GM12878 (cell line): Measurements from ENCODE around the gene SLC2A4. TPM values are rescaled to one million over a fixed set of nuclear protein-coding genes. Genes with fewer than 3 reads are reported as not detected.

ENCODE experiments used
- BACH1 ChIP-seq: fragments of 450-650 bp; IDR thresholded peaks from 2 replicates; pipeline ENCODE4 v1.6.1; 2017; ENCODE audit warnings: mild to moderate bottlenecking, borderline replicate concordance
- BHLHE40 ChIP-seq, 2 experiments: fragments of 450-650 bp in 1 of 2; IDR thresholded peaks; 2 replicates each; pipeline ENCODE4 v1.6.1; 2011 to 2017; ENCODE audit warnings: low read depth in 2 of 2, borderline replicate concordance in 1 of 2, improper control_type of control experiment in 1 of 2, low read length in 1 of 2, mild to moderate bottlenecking in 1 of 2
- BMI1 ChIP-seq: fragments of 450-650 bp; IDR thresholded peaks from 2 replicates; pipeline ENCODE4 v1.6.1; 2016; ENCODE audit warnings: mild to moderate bottlenecking, moderate library complexity, borderline replicate concordance
- CBFB ChIP-seq: IDR thresholded peaks from 2 replicates; pipeline ENCODE4 v1.6.1; 2016; ENCODE audit warnings: antibody characterized with exemption, low read depth
- CBX5 ChIP-seq: sonication (generic); IDR thresholded peaks from 2 replicates; pipeline ENCODE4 v1.6.1; 2016; ENCODE audit warnings: low read depth, moderate library complexity, mild to moderate bottlenecking, inconsistent platforms
- EZH2 ChIP-seq: IDR thresholded peaks from 2 replicates; pipeline ENCODE4 v1.6.1; 2012; ENCODE audit warnings: low read depth, mild to moderate bottlenecking, control low read depth, inconsistent platforms, low read length, borderline replicate concordance; ENCODE audit not compliant: control insufficient read depth
- HCFC1 ChIP-seq: fragments of 150-350 bp; IDR thresholded peaks from 2 replicates; pipeline ENCODE4 v1.6.1; 2014; ENCODE audit warnings: low read length
- HDGF ChIP-seq: fragments of 450-650 bp; IDR thresholded peaks from 2 replicates; pipeline ENCODE4 v1.6.1; 2016; ENCODE audit warnings: antibody characterized with exemption
- IKZF1 ChIP-seq: fragments of 450-650 bp; conservative IDR thresholded peaks from 2 replicates; pipeline ENCODE4 v1.6.1; 2017; ENCODE audit warnings: antibody characterized with exemption, mild to moderate bottlenecking
- MTA2 ChIP-seq: fragments of 450-650 bp; IDR thresholded peaks from 2 replicates; pipeline ENCODE4 v1.6.1; 2016; ENCODE audit warnings: low read depth, mild to moderate bottlenecking, moderate library complexity
- MXI1 ChIP-seq: fragments of 150-350 bp; IDR thresholded peaks from 2 replicates; pipeline ENCODE4 v1.6.1; 2011; ENCODE audit warnings: low read depth, mild to moderate bottlenecking, inconsistent platforms, low read length, improper control_type of control experiment
- NFIC ChIP-seq: IDR thresholded peaks from 2 replicates; pipeline ENCODE4 v1.6.1; 2012; ENCODE audit warnings: low read depth, mild to moderate bottlenecking, inconsistent platforms, low read length, moderate library complexity
- NR2C1 ChIP-seq: fragments of 450-650 bp; IDR thresholded peaks from 2 replicates; pipeline ENCODE4 v1.6.1; 2017; ENCODE audit warnings: antibody characterized with exemption, mild to moderate bottlenecking, moderate library complexity
- POLR2AphosphoS5 ChIP-seq: IDR thresholded peaks from 2 replicates; pipeline ENCODE4 v1.6.1; 2011; ENCODE audit warnings: mild to moderate bottlenecking, low read length, inconsistent platforms
- RCOR1 ChIP-seq: conservative IDR thresholded peaks from 2 replicates; pipeline ENCODE4 v1.6.1; 2012; ENCODE audit warnings: low read depth, low read length, improper control_type of control experiment
- STAT1 ChIP-seq: fragments of 450-650 bp; conservative IDR thresholded peaks from 2 replicates; pipeline ENCODE4 v1.6.1; 2014; ENCODE audit warnings: antibody characterized with exemption, mild to moderate bottlenecking
- YY1 ChIP-seq: IDR thresholded peaks from 2 replicates; pipeline ENCODE4 v1.6.1; 2011; ENCODE audit warnings: low read depth, mild to moderate bottlenecking, low read length
- ZNF274 ChIP-seq: IDR thresholded peaks from one replicate; pipeline ENCODE4 v1.8.0; 2011; ENCODE audit not compliant: insufficient read length, insufficient read depth
- polyA plus RNA-seq, 11 experiments: library from polyadenylated mRNA; depleted of rRNA in 4 of 11; unstranded in 6 of 11; stranded (reverse) in 5 of 11; fragments of >200 nt; fragmentation: Nextera tagmentation in 4 of 11; fragmentation: Illumina TruSeq in 1 of 11; extraction: Ambion mirVana in 4 of 11; extraction: Trizol in 1 of 11; gene quantifications; 1 replicate in 1 of 11; 2 replicates in 10 of 11; pipeline versions ENCODE4 v1.2.1 to v1.2.3, GENCODE V29; 2011 to 2016; ENCODE audit warnings: inconsistent platforms in 2 of 11, missing spikeins in 2 of 11, low read depth in 1 of 11
- total RNA-seq, 4 experiments: library from RNA; depleted of rRNA in 3 of 4; stranded (reverse); fragments of >200 nt in 3 of 4; fragmentation: Illumina TruSeq in 1 of 4; extraction: Trizol in 1 of 4; gene quantifications; 2 replicates each; pipeline versions ENCODE4 v1.2.1 to v1.2.3, GENCODE V29; 2013 to 2021
- TF ChIP-seq, protein P1 (sequence below): IDR thresholded peaks from 2 replicates; pipeline ENCODE4 v1.6.1; 2012; ENCODE audit warnings: improper control_type of control experiment, low read depth, low read length; ENCODE audit not compliant: insufficient replicate concordance
- TF ChIP-seq, protein P2 (sequence below): fragments of 450-650 bp; IDR thresholded peaks from 2 replicates; pipeline ENCODE4 v1.6.1; 2014; ENCODE audit warnings: mild to moderate bottlenecking
- TF ChIP-seq, protein P3 (sequence below): fragments of 450-650 bp; formaldehyde crosslinking; IDR thresholded peaks from 2 replicates; pipeline ENCODE4 v1.4.0; 2020; ENCODE audit warnings: mild to moderate bottlenecking, moderate library complexity

The SLC2A4 gene
- total and polyA plus RNA-seq, 10 of the 15 experiments (the other 5 are each of a cell fraction or from before 2014, with no cell fraction given) = 0.03 to 0.23 (median 0.04) TPM; not detected in 4

DNA sequence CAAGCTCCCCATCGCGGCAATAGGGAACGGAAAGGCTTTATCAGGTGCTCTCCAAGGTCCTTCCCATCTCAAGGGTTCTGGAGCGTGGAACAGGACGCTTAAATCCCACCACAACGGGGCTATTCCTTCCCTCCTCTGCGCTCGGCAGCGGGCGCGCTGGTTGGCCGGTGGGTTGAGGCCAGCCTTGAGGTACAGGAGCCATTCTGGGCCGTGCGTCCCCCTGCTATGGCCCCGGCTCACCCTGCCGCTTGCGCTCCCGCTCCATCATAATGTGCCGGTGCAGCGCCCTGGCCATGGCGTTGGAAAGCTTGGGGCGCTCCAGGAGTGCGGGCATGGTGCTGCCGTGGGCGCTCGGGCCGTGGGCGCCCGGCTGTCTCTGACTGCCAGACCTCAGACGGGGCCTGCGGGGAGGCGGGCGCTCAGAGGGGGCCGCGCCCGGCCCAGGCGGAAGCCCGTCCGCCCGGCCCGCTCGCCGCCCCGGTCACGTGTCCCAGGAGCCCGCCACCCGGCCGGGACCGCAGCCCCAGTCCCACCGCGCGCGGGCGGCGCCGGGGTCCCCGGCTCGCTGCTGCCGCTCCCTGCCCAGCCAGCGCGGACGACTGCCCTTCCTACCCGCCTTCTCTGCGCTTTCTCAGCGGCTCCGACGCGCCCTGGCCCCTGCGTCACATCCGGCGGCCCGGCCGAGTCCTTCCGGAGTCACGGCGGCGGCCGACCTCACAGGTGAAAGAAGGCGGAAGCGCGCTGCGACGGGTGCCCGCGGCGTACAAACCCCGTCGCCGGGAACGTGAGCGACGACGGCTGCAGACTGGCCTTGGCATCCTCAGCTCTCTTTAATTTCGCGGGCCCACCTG is 33.4 kb downstream of the SLC2A4 start, which contains the start of gene GPS2 (continued):
- TF ChIP-seq, protein P1, sequence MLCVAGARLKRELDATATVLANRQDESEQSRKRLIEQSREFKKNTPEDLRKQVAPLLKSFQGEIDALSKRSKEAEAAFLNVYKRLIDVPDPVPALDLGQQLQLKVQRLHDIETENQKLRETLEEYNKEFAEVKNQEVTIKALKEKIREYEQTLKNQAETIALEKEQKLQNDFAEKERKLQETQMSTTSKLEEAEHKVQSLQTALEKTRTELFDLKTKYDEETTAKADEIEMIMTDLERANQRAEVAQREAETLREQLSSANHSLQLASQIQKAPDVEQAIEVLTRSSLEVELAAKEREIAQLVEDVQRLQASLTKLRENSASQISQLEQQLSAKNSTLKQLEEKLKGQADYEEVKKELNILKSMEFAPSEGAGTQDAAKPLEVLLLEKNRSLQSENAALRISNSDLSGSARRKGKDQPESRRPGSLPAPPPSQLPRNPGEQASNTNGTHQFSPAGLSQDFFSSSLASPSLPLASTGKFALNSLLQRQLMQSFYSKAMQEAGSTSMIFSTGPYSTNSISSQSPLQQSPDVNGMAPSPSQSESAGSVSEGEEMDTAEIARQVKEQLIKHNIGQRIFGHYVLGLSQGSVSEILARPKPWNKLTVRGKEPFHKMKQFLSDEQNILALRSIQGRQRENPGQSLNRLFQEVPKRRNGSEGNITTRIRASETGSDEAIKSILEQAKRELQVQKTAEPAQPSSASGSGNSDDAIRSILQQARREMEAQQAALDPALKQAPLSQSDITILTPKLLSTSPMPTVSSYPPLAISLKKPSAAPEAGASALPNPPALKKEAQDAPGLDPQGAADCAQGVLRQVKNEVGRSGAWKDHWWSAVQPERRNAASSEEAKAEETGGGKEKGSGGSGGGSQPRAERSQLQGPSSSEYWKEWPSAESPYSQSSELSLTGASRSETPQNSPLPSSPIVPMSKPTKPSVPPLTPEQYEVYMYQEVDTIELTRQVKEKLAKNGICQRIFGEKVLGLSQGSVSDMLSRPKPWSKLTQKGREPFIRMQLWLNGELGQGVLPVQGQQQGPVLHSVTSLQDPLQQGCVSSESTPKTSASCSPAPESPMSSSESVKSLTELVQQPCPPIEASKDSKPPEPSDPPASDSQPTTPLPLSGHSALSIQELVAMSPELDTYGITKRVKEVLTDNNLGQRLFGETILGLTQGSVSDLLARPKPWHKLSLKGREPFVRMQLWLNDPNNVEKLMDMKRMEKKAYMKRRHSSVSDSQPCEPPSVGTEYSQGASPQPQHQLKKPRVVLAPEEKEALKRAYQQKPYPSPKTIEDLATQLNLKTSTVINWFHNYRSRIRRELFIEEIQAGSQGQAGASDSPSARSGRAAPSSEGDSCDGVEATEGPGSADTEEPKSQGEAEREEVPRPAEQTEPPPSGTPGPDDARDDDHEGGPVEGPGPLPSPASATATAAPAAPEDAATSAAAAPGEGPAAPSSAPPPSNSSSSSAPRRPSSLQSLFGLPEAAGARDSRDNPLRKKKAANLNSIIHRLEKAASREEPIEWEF = no peak
- TF ChIP-seq YY1 (peak; percentile 80), BMI1 (no peak), CBX5 (no peak), MTA2 (peak; percentile 63), ZNF274 (no peak), EZH2 (no peak), CBFB (no peak; the same call in 1 of the 2 replicates), HCFC1 (peak; percentile 80), RCOR1 (0 out of 2 replicates have a peak, but pooled peaks have one; percentile 55), IKZF1 (peak; percentile 93), BACH1 (peak; percentile 65), BHLHE40 (IDR thresholded peaks at IDR 0.05; ENCODE audit: borderline replicate concordance in 1 of 2, low read depth in 2 of 2, low read length in 1 of 2) (peak; percentile 86 to 96), POLR2AphosphoS5 (peak; percentile 71; the same call in 1 of the 2 replicates), NR2C1 (peak; percentile 99), HDGF (no peak), STAT1 (no peak), MXI1 (peak; percentile 82), NFIC (no peak)
- TF ChIP-seq, protein P2, sequence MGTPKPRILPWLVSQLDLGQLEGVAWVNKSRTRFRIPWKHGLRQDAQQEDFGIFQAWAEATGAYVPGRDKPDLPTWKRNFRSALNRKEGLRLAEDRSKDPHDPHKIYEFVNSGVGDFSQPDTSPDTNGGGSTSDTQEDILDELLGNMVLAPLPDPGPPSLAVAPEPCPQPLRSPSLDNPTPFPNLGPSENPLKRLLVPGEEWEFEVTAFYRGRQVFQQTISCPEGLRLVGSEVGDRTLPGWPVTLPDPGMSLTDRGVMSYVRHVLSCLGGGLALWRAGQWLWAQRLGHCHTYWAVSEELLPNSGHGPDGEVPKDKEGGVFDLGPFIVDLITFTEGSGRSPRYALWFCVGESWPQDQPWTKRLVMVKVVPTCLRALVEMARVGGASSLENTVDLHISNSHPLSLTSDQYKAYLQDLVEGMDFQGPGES = no peak
- TF ChIP-seq, protein P3, sequence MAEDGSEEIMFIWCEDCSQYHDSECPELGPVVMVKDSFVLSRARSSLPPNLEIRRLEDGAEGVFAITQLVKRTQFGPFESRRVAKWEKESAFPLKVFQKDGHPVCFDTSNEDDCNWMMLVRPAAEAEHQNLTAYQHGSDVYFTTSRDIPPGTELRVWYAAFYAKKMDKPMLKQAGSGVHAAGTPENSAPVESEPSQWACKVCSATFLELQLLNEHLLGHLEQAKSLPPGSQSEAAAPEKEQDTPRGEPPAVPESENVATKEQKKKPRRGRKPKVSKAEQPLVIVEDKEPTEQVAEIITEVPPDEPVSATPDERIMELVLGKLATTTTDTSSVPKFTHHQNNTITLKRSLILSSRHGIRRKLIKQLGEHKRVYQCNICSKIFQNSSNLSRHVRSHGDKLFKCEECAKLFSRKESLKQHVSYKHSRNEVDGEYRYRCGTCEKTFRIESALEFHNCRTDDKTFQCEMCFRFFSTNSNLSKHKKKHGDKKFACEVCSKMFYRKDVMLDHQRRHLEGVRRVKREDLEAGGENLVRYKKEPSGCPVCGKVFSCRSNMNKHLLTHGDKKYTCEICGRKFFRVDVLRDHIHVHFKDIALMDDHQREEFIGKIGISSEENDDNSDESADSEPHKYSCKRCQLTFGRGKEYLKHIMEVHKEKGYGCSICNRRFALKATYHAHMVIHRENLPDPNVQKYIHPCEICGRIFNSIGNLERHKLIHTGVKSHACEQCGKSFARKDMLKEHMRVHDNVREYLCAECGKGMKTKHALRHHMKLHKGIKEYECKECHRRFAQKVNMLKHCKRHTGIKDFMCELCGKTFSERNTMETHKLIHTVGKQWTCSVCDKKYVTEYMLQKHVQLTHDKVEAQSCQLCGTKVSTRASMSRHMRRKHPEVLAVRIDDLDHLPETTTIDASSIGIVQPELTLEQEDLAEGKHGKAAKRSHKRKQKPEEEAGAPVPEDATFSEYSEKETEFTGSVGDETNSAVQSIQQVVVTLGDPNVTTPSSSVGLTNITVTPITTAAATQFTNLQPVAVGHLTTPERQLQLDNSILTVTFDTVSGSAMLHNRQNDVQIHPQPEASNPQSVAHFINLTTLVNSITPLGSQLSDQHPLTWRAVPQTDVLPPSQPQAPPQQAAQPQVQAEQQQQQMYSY (CRISPR knock-in tag) = no peak
